Measurements from ENCODE around the gene ADARB2. TPM values are rescaled to one million over a fixed set of nuclear protein-coding genes. Genes with fewer than 3 reads are reported as not detected.

ADARB2 gene
- polyA plus RNA-seq, 1 of the 3 experiments (the other 2 are of a cell fraction), result not detected

DNA sequence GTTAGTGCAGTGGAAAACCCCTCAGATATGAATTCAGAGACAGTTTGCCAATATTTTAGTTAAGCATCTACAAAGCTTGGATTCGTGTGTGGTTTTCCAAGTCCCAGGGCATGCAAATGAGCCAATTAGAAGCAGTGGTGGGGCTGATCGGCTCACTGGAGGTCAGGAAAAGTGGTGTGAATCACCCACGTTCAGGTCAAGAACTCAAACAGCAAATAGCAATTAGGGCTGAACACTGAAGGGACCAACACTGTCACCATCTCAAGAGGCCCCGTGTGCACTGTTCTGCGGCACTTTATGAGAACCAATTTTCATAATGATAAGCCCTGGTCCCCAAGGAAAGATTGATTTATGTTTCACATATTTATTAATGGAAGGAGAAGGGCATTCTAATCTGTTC, 68.9 kb downstream of the ADARB2 start:
- no peaks in the 10 kb centered on the region for H3K36me3 ChIP-seq (replicated peaks in 1 of 2; ENCODE audit: control insufficient read depth in 1 of 2, insufficient read depth in 2 of 2, low read length in 1 of 2)
- H2AFZ ChIP-seq (ENCODE audit: low read depth), result no peak overlapping the region
- H3K4me1 ChIP-seq (ENCODE audit: control insufficient read depth in 1 of 2, insufficient read depth in 2 of 2, low read depth in 1 of 2, low read length in 1 of 2), result no peaks in the 10 kb centered on the region; a peak in 1 of 4 replicates
- no peak for DNase-seq
- TF ChIP-seq, protein P1, sequence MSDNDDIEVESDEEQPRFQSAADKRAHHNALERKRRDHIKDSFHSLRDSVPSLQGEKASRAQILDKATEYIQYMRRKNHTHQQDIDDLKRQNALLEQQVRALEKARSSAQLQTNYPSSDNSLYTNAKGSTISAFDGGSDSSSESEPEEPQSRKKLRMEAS (IDR thresholded peaks at IDR 0.05; ENCODE audit: low read depth), result no peak
- TF ChIP-seq RFX5 (IDR thresholded peaks at IDR 0.05; ENCODE audit: low read length) (no peak), NFIC (IDR thresholded peaks at IDR 0.05; ENCODE audit: borderline replicate concordance) (no peak), TEAD4 (IDR thresholded peaks at IDR 0.05; ENCODE audit: borderline replicate concordance, insufficient read depth) (no peak), MXI1 (IDR thresholded peaks at IDR 0.05; ENCODE audit: low read depth, low read length) (no peak), JUND (IDR thresholded peaks at IDR 0.05) (no peak), EP300 (IDR thresholded peaks at IDR 0.05; ENCODE audit: borderline replicate concordance in 1 of 2, low read depth in 1 of 2, low read length in 1 of 2) (no peak), GABPA (IDR thresholded peaks at IDR 0.05; ENCODE audit: low read depth) (no peak), SIN3A (IDR thresholded peaks at IDR 0.05; ENCODE audit: borderline replicate concordance, low read depth, low read length) (no peak), CHD2 (IDR thresholded peaks at IDR 0.05; ENCODE audit: low read length, partially characterized antibody) (no peak), FOXJ3 (CRISPR knock-in tag; IDR thresholded peaks at IDR 0.05) (no peak), SMC3 (IDR thresholded peaks at IDR 0.05; ENCODE audit: low read depth, low read length) (no peak)
- TF ChIP-seq, protein P2, sequence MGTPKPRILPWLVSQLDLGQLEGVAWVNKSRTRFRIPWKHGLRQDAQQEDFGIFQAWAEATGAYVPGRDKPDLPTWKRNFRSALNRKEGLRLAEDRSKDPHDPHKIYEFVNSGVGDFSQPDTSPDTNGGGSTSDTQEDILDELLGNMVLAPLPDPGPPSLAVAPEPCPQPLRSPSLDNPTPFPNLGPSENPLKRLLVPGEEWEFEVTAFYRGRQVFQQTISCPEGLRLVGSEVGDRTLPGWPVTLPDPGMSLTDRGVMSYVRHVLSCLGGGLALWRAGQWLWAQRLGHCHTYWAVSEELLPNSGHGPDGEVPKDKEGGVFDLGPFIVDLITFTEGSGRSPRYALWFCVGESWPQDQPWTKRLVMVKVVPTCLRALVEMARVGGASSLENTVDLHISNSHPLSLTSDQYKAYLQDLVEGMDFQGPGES (IDR thresholded peaks at IDR 0.05; ENCODE audit: low read depth, low read length), result no peak
- no peaks in the 10 kb centered on the region for H3K9me2 ChIP-seq
- H3K9ac ChIP-seq, result no peak overlapping the region
- no peaks in the 10 kb centered on the region for H3K27me3 ChIP-seq (ENCODE audit: insufficient read depth)
- H3K4me2 ChIP-seq, result no peak overlapping the region
- no peaks in the 10 kb centered on the region for H3K79me2 ChIP-seq (ENCODE audit: insufficient read depth)
- H3K9me3 ChIP-seq, result no peaks in the 10 kb centered on the region
- 17% methylated on average over 5 of the region's 5 CpGs for WGBS (ENCODE audit: low lambda C conversion rate)
- no peaks in the 10 kb centered on the region for H3F3A ChIP-seq (replicated peaks; ENCODE audit: insufficient read depth)
- no peak overlapping the region for H3K4me3 ChIP-seq (ENCODE audit: low read depth in 2 of 2, low read length in 1 of 2)
- CTCF ChIA-PET, result no interaction called here
- H3K27ac ChIP-seq (ENCODE audit: low read depth in 2 of 2, low read length in 1 of 2), result no peak overlapping the region
- POLR2A ChIA-PET, result no interaction called here
- no peaks in the 10 kb centered on the region for H4K20me1 ChIP-seq (ENCODE audit: insufficient read depth)

DNA sequence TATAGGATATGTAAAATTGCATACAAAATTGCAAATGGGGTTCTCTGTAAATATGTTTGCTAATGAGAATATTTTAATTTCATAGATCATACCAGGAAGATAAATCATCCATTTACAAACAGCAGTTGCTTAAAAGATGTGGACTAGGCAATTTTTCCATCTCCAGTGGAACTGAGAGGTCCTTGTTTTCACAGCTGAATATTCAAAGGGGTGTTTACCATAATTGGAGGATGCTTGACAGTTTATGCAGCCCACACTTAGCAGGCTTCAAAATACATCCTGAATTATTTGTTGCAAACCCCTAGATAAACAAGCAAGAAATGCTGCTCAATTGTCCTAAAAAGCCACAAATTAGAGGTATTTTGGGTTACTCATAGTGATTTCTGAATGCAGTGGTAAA, 69.9 kb downstream of the ADARB2 start:
- H3K4me3 ChIP-seq (ENCODE audit: low read depth in 2 of 2, low read length in 1 of 2), result no peak overlapping the region
- POLR2A ChIA-PET, result no interaction called here
- CTCF ChIA-PET, result no interaction called here
- TF ChIP-seq, protein P3, sequence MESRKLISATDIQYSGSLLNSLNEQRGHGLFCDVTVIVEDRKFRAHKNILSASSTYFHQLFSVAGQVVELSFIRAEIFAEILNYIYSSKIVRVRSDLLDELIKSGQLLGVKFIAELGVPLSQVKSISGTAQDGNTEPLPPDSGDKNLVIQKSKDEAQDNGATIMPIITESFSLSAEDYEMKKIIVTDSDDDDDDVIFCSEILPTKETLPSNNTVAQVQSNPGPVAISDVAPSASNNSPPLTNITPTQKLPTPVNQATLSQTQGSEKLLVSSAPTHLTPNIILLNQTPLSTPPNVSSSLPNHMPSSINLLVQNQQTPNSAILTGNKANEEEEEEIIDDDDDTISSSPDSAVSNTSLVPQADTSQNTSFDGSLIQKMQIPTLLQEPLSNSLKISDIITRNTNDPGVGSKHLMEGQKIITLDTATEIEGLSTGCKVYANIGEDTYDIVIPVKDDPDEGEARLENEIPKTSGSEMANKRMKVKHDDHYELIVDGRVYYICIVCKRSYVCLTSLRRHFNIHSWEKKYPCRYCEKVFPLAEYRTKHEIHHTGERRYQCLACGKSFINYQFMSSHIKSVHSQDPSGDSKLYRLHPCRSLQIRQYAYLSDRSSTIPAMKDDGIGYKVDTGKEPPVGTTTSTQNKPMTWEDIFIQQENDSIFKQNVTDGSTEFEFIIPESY (IDR thresholded peaks at IDR 0.05; ENCODE audit: borderline replicate concordance, low read depth), result no peak
- TF ChIP-seq NRF1 (IDR thresholded peaks at IDR 0.05; ENCODE audit: low read depth, low read length), result no peak
- no peak for TF ChIP-seq JUND (IDR thresholded peaks at IDR 0.05)
- TF ChIP-seq, protein P4, sequence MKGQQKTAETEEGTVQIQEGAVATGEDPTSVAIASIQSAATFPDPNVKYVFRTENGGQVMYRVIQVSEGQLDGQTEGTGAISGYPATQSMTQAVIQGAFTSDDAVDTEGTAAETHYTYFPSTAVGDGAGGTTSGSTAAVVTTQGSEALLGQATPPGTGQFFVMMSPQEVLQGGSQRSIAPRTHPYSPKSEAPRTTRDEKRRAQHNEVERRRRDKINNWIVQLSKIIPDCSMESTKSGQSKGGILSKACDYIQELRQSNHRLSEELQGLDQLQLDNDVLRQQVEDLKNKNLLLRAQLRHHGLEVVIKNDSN (IDR thresholded peaks at IDR 0.05; ENCODE audit: borderline replicate concordance, low read depth), result no peak
- no peak for TF ChIP-seq SIN3A (IDR thresholded peaks at IDR 0.05; ENCODE audit: borderline replicate concordance, low read depth, low read length)
- TF ChIP-seq, protein P5, sequence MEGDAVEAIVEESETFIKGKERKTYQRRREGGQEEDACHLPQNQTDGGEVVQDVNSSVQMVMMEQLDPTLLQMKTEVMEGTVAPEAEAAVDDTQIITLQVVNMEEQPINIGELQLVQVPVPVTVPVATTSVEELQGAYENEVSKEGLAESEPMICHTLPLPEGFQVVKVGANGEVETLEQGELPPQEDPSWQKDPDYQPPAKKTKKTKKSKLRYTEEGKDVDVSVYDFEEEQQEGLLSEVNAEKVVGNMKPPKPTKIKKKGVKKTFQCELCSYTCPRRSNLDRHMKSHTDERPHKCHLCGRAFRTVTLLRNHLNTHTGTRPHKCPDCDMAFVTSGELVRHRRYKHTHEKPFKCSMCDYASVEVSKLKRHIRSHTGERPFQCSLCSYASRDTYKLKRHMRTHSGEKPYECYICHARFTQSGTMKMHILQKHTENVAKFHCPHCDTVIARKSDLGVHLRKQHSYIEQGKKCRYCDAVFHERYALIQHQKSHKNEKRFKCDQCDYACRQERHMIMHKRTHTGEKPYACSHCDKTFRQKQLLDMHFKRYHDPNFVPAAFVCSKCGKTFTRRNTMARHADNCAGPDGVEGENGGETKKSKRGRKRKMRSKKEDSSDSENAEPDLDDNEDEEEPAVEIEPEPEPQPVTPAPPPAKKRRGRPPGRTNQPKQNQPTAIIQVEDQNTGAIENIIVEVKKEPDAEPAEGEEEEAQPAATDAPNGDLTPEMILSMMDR (IDR thresholded peaks at IDR 0.05), result no peak
- no peak for TF ChIP-seq ELF1 (IDR thresholded peaks at IDR 0.05)
- TF ChIP-seq, protein P6, sequence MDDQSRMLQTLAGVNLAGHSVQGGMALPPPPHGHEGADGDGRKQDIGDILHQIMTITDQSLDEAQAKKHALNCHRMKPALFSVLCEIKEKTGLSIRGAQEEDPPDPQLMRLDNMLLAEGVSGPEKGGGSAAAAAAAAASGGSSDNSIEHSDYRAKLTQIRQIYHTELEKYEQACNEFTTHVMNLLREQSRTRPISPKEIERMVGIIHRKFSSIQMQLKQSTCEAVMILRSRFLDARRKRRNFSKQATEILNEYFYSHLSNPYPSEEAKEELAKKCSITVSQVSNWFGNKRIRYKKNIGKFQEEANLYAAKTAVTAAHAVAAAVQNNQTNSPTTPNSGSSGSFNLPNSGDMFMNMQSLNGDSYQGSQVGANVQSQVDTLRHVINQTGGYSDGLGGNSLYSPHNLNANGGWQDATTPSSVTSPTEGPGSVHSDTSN (IDR thresholded peaks at IDR 0.05), result no peak
- no peak for TF ChIP-seq MEF2A (IDR thresholded peaks at IDR 0.05; ENCODE audit: borderline replicate concordance, low read depth)
- TF ChIP-seq, protein P2 (IDR thresholded peaks at IDR 0.05; ENCODE audit: low read depth, low read length), result no peak
- TF ChIP-seq GATA2 (CRISPR knock-in tag; IDR thresholded peaks at IDR 0.05), result no peak
- no peak for TF ChIP-seq TCF12 (IDR thresholded peaks at IDR 0.05)

More for the DNA sequence above, 69.9 kb downstream of the ADARB2 start:
- no peaks in the 10 kb centered on the region for H3K79me2 ChIP-seq (ENCODE audit: insufficient read depth)
- H3K36me3 ChIP-seq (replicated peaks in 1 of 2; ENCODE audit: control insufficient read depth in 1 of 2, insufficient read depth in 2 of 2, low read length in 1 of 2), result no peaks in the 10 kb centered on the region
- H3K27ac ChIP-seq (ENCODE audit: low read depth in 2 of 2, low read length in 1 of 2), result no peak overlapping the region
- H2AFZ ChIP-seq (ENCODE audit: low read depth), result no peak overlapping the region
- no peak overlapping the region for H3K9ac ChIP-seq
- no peaks in the 10 kb centered on the region for H3K27me3 ChIP-seq (ENCODE audit: insufficient read depth)
- no peaks in the 10 kb centered on the region for H3K9me2 ChIP-seq
- no peak overlapping the region for H3K4me2 ChIP-seq
- H3F3A ChIP-seq (replicated peaks; ENCODE audit: insufficient read depth), result no peaks in the 10 kb centered on the region
- no peaks in the 10 kb centered on the region; a peak in 1 of 4 replicates for H3K4me1 ChIP-seq (ENCODE audit: control insufficient read depth in 1 of 2, insufficient read depth in 2 of 2, low read depth in 1 of 2, low read length in 1 of 2)
- no peaks in the 10 kb centered on the region for H3K9me3 ChIP-seq
- no peaks in the 10 kb centered on the region for H4K20me1 ChIP-seq (ENCODE audit: insufficient read depth)
- DNase-seq, result no peak
